Uterus (tissue), 4 donors: Measurements from ENCODE around the gene DBI. TPM values are rescaled to one million over a fixed set of nuclear protein-coding genes. Genes with fewer than 3 reads are reported as not detected.
"Not testable (repeated sequence)": the region's sequence is repeated elsewhere in the genome, so short reads cannot be mapped to it uniquely, and the experiment has no call there.

Experiments
- DNase-seq, 2 donors: peaks; one replicate each; pipeline ENCODE4 v3.0.0-alpha.2; 2019 to 2020
- H3K27ac ChIP-seq, 2 donors: fragments of 200-600 bp; sonication (generic); 1 replicate in 1 of 2; 2 replicates in 1 of 2; pipeline ENCODE4 v1.5.1; 2016 to 2018
- H3K27me3 ChIP-seq, 2 donors: fragments of 200-600 bp; sonication (generic); one replicate each; pipeline ENCODE4 v1.5.1; 2018 to 2019; ENCODE audit warnings: control low read depth in 1 of 2
- H3K36me3 ChIP-seq, 2 donors: fragments of 200-600 bp; sonication (generic); one replicate each; pipeline ENCODE4 v1.5.1; 2019; ENCODE audit warnings: control low read depth in 1 of 2
- H3K4me1 ChIP-seq, 2 donors: fragments of 200-600 bp; sonication (generic); one replicate each; pipeline ENCODE4 v1.5.1; 2018 to 2019; ENCODE audit warnings: control low read depth in 1 of 2
- H3K4me3 ChIP-seq, 2 donors: fragments of 200-600 bp; sonication (generic); 1 replicate in 1 of 2; 2 replicates in 1 of 2; pipeline ENCODE4 v1.5.1; 2018 to 2019; ENCODE audit warnings: mild to moderate bottlenecking in 1 of 2
- H3K9me3 ChIP-seq, 2 donors: fragments of 200-600 bp; sonication (generic); one replicate each; pipeline ENCODE4 v1.5.1; 2019; ENCODE audit warnings: control low read depth in 1 of 2
- POLR2A ChIP-seq, 2 donors: fragments of 450-650 bp; IDR thresholded peaks; one replicate each; pipeline ENCODE4 v1.6.1; 2016; ENCODE audit warnings: antibody characterized with exemption in 2 of 2, mild to moderate bottlenecking in 1 of 2, moderate library complexity in 1 of 2
- intact Hi-C: fragments of 100-400 bp; cut with DNase I; formaldehyde crosslinking; loops from one replicate; pipeline ENCODE4 v1.15.1; 2023; ENCODE audit warnings: low total_unique reads
- total RNA-seq, 4 donors: library from RNA; depleted of rRNA in 3 of 4; stranded (reverse); fragments of >200 nt in 3 of 4; gene quantifications; one replicate each; pipeline versions ENCODE4 v1.1.0 to v1.2.4, GENCODE V29; 2014 to 2023
- TF ChIP-seq, protein P1 (sequence below), 4 experiments: fragments of 200-600 bp in 2 of 4; fragments of 450-650 bp in 2 of 4; sonication (generic) in 2 of 4; IDR thresholded peaks; one replicate each; pipeline ENCODE4 v1.5.1; 2016 to 2019; ENCODE audit warnings: antibody characterized with exemption in 4 of 4, mild to moderate bottlenecking in 2 of 4, moderate library complexity in 1 of 4
- donor health status: DM: yes; HTN: yes; CAD: no.

The DBI gene
- total RNA-seq, 4 donors from 2014 or later, result 2.6 to 46.8 (median 33.7) TPM

DNA sequence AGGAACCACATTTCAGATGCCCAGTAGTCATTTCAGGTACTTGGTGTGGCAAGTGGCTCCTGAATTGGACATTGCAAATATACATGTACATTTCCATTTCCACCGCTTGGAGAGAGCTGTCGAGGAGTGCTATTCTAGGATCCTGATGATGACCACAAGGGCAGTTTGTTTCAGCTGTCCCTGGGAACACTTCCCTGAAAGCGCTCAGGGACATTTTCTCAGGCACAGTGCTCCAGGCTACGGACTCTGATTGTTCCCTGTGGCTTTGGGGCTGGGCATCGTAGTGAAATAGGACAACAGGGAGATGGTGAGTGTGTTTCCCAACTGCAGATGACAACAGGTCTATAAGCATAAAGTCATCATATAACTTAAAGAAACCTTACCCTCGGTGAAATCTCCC is 3.1 kb downstream of the DBI start:
- Histone ChIP-seq H3K4me3 (no peak overlapping the region), H3K4me1 (peaks cover 0 to 7% of the 10 kb centered on the region in 2 donors), H3K27ac (no peak overlapping the region), H3K27me3 (no peaks in the 10 kb centered on the region), H3K36me3 (no peaks in the 10 kb centered on the region), H3K9me3 (no peaks in the 10 kb centered on the region)
- no peak for DNase-seq
- intact Hi-C loops, result no loop called here
- TF ChIP-seq POLR2A (IDR thresholded peaks at IDR 0.05), result no peak
- TF ChIP-seq, protein P1, sequence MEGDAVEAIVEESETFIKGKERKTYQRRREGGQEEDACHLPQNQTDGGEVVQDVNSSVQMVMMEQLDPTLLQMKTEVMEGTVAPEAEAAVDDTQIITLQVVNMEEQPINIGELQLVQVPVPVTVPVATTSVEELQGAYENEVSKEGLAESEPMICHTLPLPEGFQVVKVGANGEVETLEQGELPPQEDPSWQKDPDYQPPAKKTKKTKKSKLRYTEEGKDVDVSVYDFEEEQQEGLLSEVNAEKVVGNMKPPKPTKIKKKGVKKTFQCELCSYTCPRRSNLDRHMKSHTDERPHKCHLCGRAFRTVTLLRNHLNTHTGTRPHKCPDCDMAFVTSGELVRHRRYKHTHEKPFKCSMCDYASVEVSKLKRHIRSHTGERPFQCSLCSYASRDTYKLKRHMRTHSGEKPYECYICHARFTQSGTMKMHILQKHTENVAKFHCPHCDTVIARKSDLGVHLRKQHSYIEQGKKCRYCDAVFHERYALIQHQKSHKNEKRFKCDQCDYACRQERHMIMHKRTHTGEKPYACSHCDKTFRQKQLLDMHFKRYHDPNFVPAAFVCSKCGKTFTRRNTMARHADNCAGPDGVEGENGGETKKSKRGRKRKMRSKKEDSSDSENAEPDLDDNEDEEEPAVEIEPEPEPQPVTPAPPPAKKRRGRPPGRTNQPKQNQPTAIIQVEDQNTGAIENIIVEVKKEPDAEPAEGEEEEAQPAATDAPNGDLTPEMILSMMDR (IDR thresholded peaks at IDR 0.05), result no peak

DNA sequence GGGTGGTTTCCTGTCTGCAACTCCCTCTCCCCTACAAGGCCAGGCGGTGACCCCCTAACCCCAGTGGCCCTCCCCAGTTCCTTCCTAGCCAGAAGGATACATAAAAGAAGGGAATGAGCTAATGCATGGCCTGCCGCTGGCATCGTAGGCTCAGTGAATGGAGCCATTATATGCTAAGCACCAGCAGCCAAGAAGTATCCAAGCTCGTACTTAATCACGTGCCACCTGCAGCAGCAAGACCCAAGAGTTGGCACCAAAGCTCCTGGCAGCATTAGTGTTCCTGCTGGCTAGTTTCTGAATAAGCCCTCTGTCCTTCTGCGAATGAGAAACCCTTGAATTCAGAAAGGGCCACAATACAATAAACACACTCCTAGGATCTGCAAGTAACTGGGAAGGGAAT is 4.3 kb downstream of the DBI start:
- H3K9me3 ChIP-seq, result no peaks in the 10 kb centered on the region
- intact Hi-C loops, result no loop called here
- no peak overlapping the region for H3K27ac ChIP-seq
- H3K36me3 ChIP-seq, result no peaks in the 10 kb centered on the region
- TF ChIP-seq POLR2A (IDR thresholded peaks at IDR 0.05), result no peak
- no peak overlapping the region for H3K4me3 ChIP-seq
- peaks cover 0 to 7% of the 10 kb centered on the region in 2 donors for H3K4me1 ChIP-seq
- no peak for DNase-seq
- no peaks in the 10 kb centered on the region for H3K27me3 ChIP-seq

DNA sequence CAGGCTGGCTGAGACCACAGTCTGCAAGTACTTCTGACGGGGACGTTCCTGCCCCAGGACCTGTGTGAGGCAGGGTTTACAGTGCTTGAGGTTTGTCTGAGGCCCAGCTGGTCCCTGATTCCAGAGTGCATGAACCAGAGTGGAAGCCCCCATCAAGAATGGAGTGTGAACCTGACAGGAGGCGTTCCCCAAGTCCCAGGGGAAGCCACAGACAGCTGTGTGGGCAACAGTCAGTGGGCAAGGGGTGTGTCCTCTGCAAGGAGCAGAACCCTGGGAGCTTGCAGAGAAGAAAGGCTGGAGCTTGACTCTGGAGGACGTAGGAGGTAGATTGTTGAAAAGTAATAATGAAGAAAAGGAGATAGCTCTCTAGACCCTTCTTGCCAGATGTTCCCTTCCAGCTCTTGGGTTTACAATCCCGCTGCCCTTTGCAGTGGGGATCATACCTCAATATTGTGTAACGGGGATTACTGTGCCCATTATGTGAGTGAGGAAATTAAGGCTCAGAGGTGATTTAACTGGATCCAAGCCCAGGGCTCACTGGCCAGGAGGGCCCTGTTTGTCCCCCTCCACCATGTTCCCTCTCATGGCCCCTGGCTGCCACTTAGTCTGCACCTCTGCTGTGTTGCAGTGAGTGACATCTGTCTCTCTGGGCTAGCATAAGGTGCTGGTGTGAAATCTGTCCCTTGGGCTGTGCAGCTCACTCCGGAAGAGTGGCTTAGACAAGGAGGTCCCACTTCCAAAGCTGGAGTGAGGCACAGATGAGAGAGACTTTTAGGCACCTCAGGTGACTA is 6.2 kb downstream of the DBI start:
- TF ChIP-seq, protein P1 (IDR thresholded peaks at IDR 0.05), result no peak
- Histone ChIP-seq H3K4me3 (no peak overlapping the region), H3K36me3 (no peaks in the 10 kb centered on the region), H3K27me3 (no peaks in the 10 kb centered on the region), H3K27ac (no peak overlapping the region), H3K4me1 (peaks cover 0 to 2% of the 10 kb centered on the region in 2 donors), H3K9me3 (no peaks in the 10 kb centered on the region)
- intact Hi-C loops, result no loop called here
- no peak for DNase-seq

DNA sequence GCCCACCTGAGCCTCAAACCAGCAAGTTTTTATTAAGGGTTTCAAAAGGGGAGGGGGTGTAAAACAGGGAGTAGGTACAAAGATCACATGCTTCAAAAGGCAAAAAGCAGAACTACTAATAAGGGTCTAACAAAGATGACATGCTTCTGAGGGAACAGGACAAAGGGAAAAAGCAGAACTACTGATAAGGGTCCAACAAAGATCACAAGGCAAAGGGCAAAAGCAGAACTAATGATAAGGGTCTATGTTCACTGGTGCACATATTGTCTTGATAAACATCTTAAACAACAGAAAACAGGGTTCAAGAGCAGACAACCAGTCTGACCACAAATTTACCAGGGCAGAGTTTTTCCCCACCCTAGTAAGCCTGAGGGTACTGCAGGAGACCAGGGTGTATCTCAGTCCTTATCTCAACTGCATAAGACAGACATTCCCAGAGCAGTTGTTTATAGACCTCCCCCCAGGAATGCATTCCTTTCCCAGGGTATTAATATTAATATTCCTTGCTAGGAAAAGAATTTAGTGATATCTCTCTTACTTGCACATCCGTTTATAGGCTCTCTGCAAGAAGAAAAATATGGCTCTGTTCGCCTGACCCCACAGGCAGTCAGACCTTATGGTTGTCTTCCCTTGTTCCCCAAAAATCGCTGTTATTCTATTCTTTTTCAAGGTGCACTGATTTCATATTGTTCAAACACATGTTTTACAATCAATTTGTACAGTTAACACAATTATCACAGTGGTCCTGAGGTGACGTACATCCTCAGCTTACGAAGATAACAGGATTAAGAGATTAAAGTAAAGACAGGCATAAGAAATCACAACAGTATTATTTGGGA is 7.3 kb downstream of the DBI start:
- H3K9me3 ChIP-seq, H3K4me3 ChIP-seq, H3K36me3 ChIP-seq, DNase-seq, H3K4me1 ChIP-seq, intact Hi-C loops, H3K27me3 ChIP-seq, H3K27ac ChIP-seq: not testable (repeated sequence)

DNA sequence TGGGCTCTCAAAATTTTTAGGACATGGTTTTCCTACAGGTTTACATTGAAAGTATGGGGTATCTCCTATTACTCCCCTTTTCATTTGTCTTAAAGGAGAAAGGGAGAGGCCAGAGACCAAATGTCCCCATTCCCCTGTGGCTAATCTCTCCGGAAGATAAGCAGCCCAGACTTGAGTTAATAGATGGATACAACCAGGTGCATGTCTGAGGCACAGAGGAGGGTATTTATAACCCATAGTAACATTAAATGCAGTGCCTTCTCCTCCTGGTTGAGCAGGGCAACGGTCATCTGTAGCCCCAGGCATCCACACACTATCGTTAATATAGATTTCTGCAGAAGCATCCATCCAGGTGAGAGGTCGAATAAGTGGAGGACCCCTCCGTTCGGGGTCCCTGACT is 9.6 kb downstream of the DBI start:
- H3K27me3 ChIP-seq, H3K27ac ChIP-seq, H3K9me3 ChIP-seq, intact Hi-C loops, DNase-seq, H3K4me1 ChIP-seq, H3K36me3 ChIP-seq, H3K4me3 ChIP-seq: not testable (repeated sequence)

DNA sequence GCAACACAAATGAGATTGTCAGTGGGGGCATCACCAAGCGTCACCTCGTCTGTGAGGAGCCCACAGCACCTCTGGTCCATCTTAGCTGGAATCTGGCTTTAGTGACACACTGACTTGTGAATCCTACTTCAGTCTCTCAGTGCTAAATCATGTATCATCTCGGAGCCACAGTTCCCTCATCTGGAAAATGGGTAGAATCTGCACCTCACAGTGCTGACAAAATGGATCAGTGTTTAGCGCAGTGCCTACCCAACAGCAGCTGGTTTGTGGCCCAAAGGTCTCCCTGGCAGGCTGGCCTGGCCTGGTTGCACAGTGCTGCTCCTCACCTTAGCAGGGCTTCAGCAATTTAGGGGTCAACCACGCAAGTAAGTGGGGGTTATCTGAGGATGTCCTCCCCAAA is 10.0 kb downstream of the DBI start:
- Histone ChIP-seq H3K27me3 (no peaks in the 10 kb centered on the region), H3K4me1 (no peaks in the 10 kb centered on the region), H3K27ac (no peak overlapping the region), H3K36me3 (no peaks in the 10 kb centered on the region), H3K9me3 (no peaks in the 10 kb centered on the region), H3K4me3 (no peak overlapping the region)
- DNase-seq, result no peak
- TF ChIP-seq, protein P1 (IDR thresholded peaks at IDR 0.05), result no peak
- TF ChIP-seq POLR2A (IDR thresholded peaks at IDR 0.05), result no peak
- intact Hi-C loops, result no loop called here
